ENCODE data around the gene MTR. TPM values are rescaled to one million over a fixed set of nuclear protein-coding genes. Genes with fewer than 3 reads are reported as not detected.

Gene MTR
- total RNA-seq, 2 donors from 2014 or later, result 67.4 to 68.7 TPM

DNA sequence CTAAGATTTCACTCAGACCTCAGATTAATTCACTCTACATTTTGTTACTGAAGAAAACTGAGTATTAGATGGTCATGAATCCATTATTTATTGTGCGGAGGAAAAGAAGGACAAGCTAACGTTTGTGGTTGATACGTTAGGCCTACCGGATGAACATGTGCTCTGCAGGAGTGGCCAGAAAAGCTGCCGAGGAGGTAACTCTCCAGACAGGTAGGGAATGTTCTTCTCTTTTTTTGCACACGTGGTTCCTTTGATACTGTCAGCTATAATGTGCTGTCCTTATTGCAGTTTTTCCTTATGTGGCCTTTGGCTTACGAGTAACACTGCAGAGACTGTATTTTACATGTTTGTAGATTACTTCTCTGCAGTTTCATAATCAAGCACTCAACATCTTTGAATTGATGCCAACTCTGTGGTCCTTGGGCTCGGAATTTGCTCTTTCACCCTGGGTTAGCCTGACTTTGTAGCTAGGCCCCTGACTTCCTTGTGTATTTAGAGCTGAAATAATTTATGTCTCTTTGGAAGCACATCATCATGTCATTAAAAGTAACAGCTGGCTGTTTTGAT is 13.6 kb downstream of the MTR start:
- peak overlapping the region in 1 of 2 donors; percentile 67 for H3K27ac Mint-ChIP-seq
- no peak for DNase-seq (ENCODE audit: low spot score in 2 of 2)

GRCh38 chr1:236809148-236809547 is 14.1 kb downstream of the MTR start:
- Mint-ChIP-seq H3K36me3 (peaks cover 12 to 58% of the 10 kb centered on the region in 2 donors), H3K9me3 (no peaks in the 10 kb centered on the region), H3K27ac (peak overlapping the region in 1 of 2 donors; percentile 67)
- no peak for DNase-seq (ENCODE audit: low spot score in 2 of 2)
- ATAC-seq, result no peak

More for the DNA sequence above, 13.6 kb downstream of the MTR start:
- H3K36me3 Mint-ChIP-seq, result peaks cover 12 to 56% of the 10 kb centered on the region in 2 donors
- no peak for ATAC-seq
- H3K9me3 Mint-ChIP-seq, result no peaks in the 10 kb centered on the region

GRCh38 chr1:236810018-236810417 is 14.9 kb downstream of the MTR start:
- Mint-ChIP-seq H3K36me3 (peaks cover 9 to 55% of the 10 kb centered on the region in 2 donors), H3K27ac (peak overlapping the region in 1 of 2 donors; percentile 63), H3K9me3 (no peaks in the 10 kb centered on the region)
- ATAC-seq, result peak; percentile 58 to 85
- DNase-seq (ENCODE audit: low spot score in 2 of 2), result no peak

DNA sequence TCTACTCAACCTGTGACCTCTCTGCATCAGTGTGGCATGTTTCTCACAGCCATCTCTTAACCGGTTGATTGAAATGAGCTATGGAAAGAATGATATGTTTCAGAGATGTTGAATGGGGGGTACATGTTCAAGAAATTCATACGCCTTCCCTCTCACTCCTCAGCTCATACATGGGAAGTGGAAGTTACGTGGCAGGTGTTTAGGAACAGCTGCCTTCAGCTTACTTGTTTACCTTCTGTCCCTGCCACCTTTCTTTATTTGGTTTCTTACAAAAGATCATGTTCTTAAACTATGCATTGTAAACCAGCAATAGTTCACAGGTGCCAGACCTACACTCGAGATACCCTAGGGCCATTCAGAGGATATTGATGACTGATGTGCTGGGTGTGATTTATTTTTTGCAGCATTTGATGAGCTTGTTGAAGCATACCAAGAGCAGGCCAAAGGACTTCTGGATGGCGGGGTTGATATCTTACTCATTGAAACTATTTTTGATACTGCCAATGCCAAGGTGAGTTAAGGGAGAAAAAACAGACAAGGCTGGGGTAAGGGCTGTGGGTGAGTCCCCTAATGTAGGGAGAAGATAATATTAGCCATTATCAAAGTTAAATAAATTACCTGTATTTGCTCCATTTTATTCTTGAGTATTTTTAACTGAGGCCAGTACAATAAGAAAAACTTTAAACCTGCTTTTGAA is 17.4 kb downstream of the MTR start:
- ATAC-seq (no peak), DNase-seq (ENCODE audit: low spot score in 2 of 2) (no peak)
- no peak overlapping the region for H3K27ac Mint-ChIP-seq
- peaks cover 5 to 43% of the 10 kb centered on the region in 2 donors for H3K36me3 Mint-ChIP-seq
- H3K9me3 Mint-ChIP-seq, result no peaks in the 10 kb centered on the region

DNA sequence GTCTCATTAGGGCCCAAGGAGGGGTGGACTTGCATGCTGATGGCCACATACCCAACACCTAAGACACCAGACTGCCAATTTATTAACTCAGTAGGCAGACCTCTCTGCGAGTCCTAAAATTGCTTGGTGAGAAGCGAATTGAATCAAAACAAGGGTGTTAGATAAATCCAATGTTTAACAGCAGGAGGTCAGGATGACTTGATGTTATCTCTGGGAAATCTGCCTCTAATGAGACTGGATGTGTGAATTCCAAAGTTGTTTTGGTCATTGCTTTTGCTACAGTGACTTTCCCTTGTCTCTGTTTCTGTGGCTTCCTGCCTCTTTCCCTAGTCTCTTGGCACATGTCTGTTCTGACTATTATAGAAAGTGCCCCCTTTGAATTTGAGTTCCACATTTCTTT is 20.8 kb downstream of the MTR start:
- Mint-ChIP-seq H3K27ac (peak overlapping the region in 1 of 2 donors; percentile 0), H3K36me3 (peaks cover under 1 to 35% of the 10 kb centered on the region in 2 donors), H3K9me3 (no peaks in the 10 kb centered on the region)
- ATAC-seq (no peak), DNase-seq (ENCODE audit: low spot score in 2 of 2) (no peak)

GRCh38 chr1:236819856-236820255 is 24.8 kb downstream of the MTR start:
- Mint-ChIP-seq H3K9me3 (no peaks in the 10 kb centered on the region), H3K36me3 (peaks cover 0 to 29% of the 10 kb centered on the region in 2 donors), H3K27ac (peak overlapping the region in 1 of 2 donors; percentile 69)
- DNase-seq (ENCODE audit: low spot score in 2 of 2) (no peak), ATAC-seq (no peak)

GRCh38 chr1:236821091-236821627 is 26.1 kb downstream of the MTR start:
- Mint-ChIP-seq H3K27ac (no peak overlapping the region), H3K36me3 (peaks cover 0 to 28% of the 10 kb centered on the region in 2 donors), H3K9me3 (no peaks in the 10 kb centered on the region)
- ATAC-seq (no peak), DNase-seq (ENCODE audit: low spot score in 2 of 2) (no peak)

DNA sequence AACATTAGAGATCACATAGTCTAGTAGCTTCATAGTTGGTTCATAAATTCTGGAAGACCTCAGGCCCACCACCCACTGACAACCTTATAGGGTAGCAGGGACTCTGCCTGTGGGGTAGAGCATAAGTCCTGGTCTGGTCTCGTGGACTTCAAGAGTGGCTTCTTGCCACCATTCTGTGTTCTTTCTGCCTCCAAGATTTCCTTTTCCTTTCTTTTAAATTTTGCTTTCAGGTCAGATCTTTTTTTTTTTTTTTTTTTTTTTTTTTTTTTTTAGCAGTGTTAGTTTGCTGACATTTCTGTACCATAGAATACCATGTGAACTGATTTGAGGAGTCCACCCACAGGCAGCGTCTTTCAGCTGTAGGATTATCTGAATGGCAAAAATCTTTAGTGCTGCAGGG is 28.5 kb downstream of the MTR start:
- Mint-ChIP-seq H3K9me3 (no peaks in the 10 kb centered on the region), H3K36me3 (peaks cover 8 to 25% of the 10 kb centered on the region in 2 donors), H3K27ac (no peak overlapping the region)
- ATAC-seq, result no peak
- DNase-seq (ENCODE audit: low spot score in 2 of 2), result no peak

DNA sequence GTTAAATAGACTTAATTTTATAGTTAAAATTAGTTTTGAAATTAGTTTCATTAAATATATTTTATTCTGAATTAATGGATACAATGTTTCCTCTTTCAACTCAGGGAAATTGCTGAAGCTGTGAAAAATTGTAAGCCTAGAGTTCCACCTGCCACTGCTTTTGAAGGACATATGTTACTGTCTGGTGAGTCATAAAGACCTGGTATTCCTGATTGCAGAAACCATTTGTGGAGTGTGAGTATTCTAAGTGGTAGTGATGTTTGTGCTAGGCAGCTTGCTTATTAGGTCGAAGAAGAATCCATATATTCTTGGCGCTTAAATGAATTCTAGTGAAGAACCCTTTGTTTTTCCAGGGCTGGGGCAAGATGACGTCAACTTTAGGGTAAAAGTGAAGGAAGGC is 34.0 kb downstream of the MTR start:
- no peak overlapping the region for H3K27ac Mint-ChIP-seq
- DNase-seq (ENCODE audit: low spot score in 2 of 2) (no peak), ATAC-seq (no peak)
- H3K36me3 Mint-ChIP-seq, result peaks cover 16 to 22% of the 10 kb centered on the region in 2 donors
- no peaks in the 10 kb centered on the region for H3K9me3 Mint-ChIP-seq

GRCh38 chr1:236830116-236830515 is 35.0 kb downstream of the MTR start:
- no peak overlapping the region for H3K27ac Mint-ChIP-seq
- peaks cover 22 to 23% of the 10 kb centered on the region in 2 donors for H3K36me3 Mint-ChIP-seq
- H3K9me3 Mint-ChIP-seq, result no peaks in the 10 kb centered on the region
- no peak for DNase-seq (ENCODE audit: low spot score in 2 of 2)
- no peak for ATAC-seq

DNA sequence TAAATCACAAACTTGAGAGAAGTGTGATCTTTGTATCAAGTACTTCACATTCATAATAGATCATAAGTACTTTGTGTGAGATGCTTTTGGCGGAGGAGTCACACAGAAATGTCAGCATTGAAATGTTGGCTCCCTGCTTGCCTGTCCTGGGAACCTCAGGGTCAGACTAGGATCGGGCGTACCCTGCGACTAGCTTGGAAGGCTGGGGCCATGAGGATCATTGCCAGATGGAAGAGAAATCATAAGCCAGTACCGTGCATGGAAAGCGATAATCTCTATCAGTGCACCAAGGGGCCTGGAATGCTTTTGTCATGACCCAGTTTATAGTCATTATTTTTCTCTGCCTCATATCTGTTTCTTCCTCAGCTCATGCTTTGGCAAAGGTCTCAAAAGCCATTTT is 35.5 kb downstream of the MTR start:
- ATAC-seq (no peak), DNase-seq (ENCODE audit: low spot score in 2 of 2) (no peak)
- Mint-ChIP-seq H3K27ac (no peak overlapping the region), H3K36me3 (peaks cover 26 to 27% of the 10 kb centered on the region in 2 donors), H3K9me3 (no peaks in the 10 kb centered on the region)

- ATAC-seq (no peak), DNase-seq (ENCODE audit: low spot score in 2 of 2) (no peak)
- Mint-ChIP-seq H3K9me3 (no peaks in the 10 kb centered on the region), H3K36me3 (peaks cover 25 to 27% of the 10 kb centered on the region in 2 donors), H3K27ac (no peak overlapping the region)
Measured at GRCh38 chr1:236833575-236833974, 38.5 kb downstream of the MTR start.

DNA sequence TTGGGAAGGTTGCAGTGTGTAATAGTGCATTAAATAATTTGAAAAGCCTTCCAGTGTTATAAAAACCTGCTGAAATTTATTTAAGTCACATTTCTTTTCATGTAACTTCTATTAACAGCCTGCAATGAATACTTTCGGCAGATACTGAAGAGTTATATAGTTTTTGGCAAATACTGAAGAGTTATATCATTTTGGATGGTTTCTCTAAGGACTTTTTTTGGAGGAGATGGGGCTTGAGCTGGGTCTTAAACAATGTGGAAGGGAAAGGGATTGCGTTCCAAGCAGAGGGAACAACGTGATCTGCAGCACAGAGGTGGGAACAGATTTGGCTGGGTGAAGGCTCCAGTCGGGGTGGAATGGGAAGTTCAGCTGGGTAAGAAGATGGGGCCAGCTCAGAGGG is 39.8 kb downstream of the MTR start:
- Mint-ChIP-seq H3K36me3 (peaks cover 24 to 25% of the 10 kb centered on the region in 2 donors), H3K27ac (peak overlapping the region; percentile 1 to 29), H3K9me3 (no peaks in the 10 kb centered on the region)
- ATAC-seq (no peak), DNase-seq (ENCODE audit: low spot score in 2 of 2) (no peak)

DNA sequence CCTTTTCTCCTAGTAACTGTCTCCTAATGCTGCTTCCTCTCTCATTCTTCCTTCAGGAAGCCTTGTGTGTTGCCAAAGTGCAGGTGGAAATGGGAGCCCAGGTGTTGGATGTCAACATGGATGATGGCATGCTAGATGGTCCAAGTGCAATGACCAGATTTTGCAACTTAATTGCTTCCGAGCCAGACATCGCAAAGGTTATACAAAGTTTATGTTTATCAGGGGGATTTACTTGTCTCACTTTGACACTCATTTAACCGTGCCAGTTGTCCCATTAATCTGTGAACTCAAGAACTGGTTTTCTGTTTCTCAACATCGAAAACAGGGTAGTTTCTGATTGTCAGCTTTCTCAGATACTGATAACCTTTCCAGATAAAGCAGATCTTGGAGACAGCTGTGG is 40.4 kb downstream of the MTR start:
- peaks cover 24 to 25% of the 10 kb centered on the region in 2 donors for H3K36me3 Mint-ChIP-seq

DNA sequence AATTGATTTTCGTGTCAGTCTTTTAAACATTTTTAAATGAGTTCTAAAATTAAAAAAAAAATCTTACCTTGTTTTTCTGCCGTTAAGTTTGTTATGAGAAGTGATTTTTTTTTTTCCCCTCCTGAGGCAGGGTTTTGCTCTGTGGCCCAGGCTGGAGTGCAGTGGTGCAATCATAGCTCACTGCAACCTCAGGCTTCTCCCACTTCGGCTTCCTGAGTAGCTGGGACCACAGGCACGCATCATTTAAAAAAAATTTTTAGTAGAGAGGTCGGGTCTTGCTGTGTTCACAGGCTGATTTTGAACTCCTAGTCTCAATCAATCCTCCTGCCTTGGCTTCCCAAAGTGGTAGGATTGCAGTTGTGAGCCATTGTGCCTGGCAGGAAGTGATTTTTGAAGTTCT is 41.1 kb downstream of the MTR start:
- Mint-ChIP-seq H3K27ac (no peak overlapping the region), H3K36me3 (peaks cover 24 to 26% of the 10 kb centered on the region in 2 donors), H3K9me3 (no peaks in the 10 kb centered on the region)
- ATAC-seq (no peak), DNase-seq (ENCODE audit: low spot score in 2 of 2) (no peak)

More for the DNA sequence above, 40.4 kb downstream of the MTR start:
- Mint-ChIP-seq H3K9me3 (no peaks in the 10 kb centered on the region), H3K27ac (peak overlapping the region; percentile 1 to 29)
- no peak for ATAC-seq
- DNase-seq (ENCODE audit: low spot score in 2 of 2), result no peak

GRCh38 chr1:236837115-236837514 is 42.0 kb downstream of the MTR start:
- ATAC-seq, result no peak

DNA sequence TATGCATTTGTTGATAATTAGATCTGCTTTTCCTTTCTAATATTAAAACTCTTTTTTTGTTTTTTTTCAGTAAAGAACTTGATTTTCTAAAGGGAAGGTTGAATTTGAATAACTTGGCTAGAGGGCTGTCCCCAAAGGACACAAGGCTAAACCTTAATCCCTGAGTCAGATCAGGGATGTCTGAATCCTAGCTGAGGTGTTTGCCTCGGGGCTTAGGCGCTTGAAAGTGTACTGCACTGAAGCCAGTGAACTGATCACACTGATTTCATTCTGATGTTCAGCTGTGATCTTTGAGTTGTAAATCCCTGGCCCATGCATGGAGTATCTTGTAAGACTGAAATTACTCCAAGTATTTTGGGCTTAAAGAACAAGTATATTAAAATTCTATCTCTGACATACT is 42.8 kb downstream of the MTR start:
- Mint-ChIP-seq H3K36me3 (peaks cover 21% of the 10 kb centered on the region in 2 donors), H3K27ac (no peak overlapping the region), H3K9me3 (no peaks in the 10 kb centered on the region)
- ATAC-seq, result no peak
- no peak for DNase-seq (ENCODE audit: low spot score in 2 of 2)

More at GRCh38 chr1:236837115-236837514, 42.0 kb downstream of the MTR start:
- Mint-ChIP-seq H3K27ac (peak overlapping the region in 1 of 2 donors; percentile 72), H3K9me3 (no peaks in the 10 kb centered on the region), H3K36me3 (peaks cover 24% of the 10 kb centered on the region in 2 donors)
- DNase-seq (ENCODE audit: low spot score in 2 of 2), result no peak

All from activated naive CD4-positive, alpha-beta T cell treated with anti-CD3 and anti-CD28 coated beads, Interleukin-2, amount 50 U/mL, for 72 hours (primary cell).